K562 (cell line): ENCODE measurements around the gene PSRC1. TPM values are rescaled to one million over a fixed set of nuclear protein-coding genes. Genes with fewer than 3 reads are reported as not detected.

ENCODE experiments used
- ATAC-seq: fragments of 200-7000 bp; cut with Tn5 transposase; 3 replicates; pipeline ENCODE4 v1.9.1; 2020; ENCODE audit warnings: moderate library complexity
- BruUV-seq: library from RNA; stranded (reverse); fragments of 400-500 nt; replicated peaks from 2 replicates; lab custom pipeline; 2021; lab: Mats Ljungman, UMichigan
- CTCF ChIA-PET: fragments of 300-600 bp; formaldehyde crosslinking; extraction: SDS; loops from one replicate; lab custom pipeline; 2021; ENCODE audit warnings: low intra/inter-chr PET ratio; lab: Yijun Ruan, JAX
- POLR2A ChIA-PET: fragments of 300-600, 350-650 bp; sonication (Branson Sonifier 250); formaldehyde crosslinking; extraction: SDS; loops from one replicate; lab custom pipeline; 2021; ENCODE audit warnings: antibody characterized with exemption, inconsistent platforms; lab: Yijun Ruan, JAX
- DNase-seq, 4 experiments: peaks; one replicate each; pipeline versions ENCODE4 v3.0.0 to v3.0.0-alpha.2; 2011 to 2018; ENCODE audit warnings: low spot score in 3 of 4, mixed read lengths in 3 of 4; ENCODE audit errors: extremely low read depth in 1 of 4
- FAIRE-seq: peaks from 2 replicates; lab custom pipeline; 2011; peaks lifted over from hg19 to GRCh38; lab: Jason Lieb, UNC
- H2AFZ ChIP-seq: 2 replicates; pipeline ENCODE4 v1.6.0; 2011; ENCODE audit warnings: low read depth, low read length, control low read depth, inconsistent platforms
- H3K27ac ChIP-seq: fragments of 200-600 bp; 3 replicates; pipeline ENCODE4 v1.8.0; 2011; ENCODE audit warnings: low read depth, mild to moderate bottlenecking, control low read depth, inconsistent platforms, low read length, moderate library complexity, mixed read lengths; ENCODE audit errors: extremely low read depth
- H3K27me3 ChIP-seq, 2 experiments: fragments of 300-600 bp in 1 of 2; 2 replicates in 1 of 2; 3 replicates in 1 of 2; pipeline versions ENCODE4 v1.6.0 to v1.8.0; 2011; ENCODE audit warnings: inconsistent platforms in 2 of 2, low read length in 2 of 2, mild to moderate bottlenecking in 1 of 2, mixed read lengths in 1 of 2, moderate library complexity in 1 of 2; ENCODE audit not compliant: control insufficient read depth in 2 of 2, insufficient read depth in 2 of 2
- H3K36me3 ChIP-seq: fragments of 300-600 bp; 3 replicates; pipeline ENCODE4 v1.8.0; 2011; ENCODE audit warnings: mild to moderate bottlenecking, low read length, inconsistent platforms; ENCODE audit not compliant: control insufficient read depth, insufficient read depth
- H3K4me1 ChIP-seq, 2 experiments: fragments of 200-600 bp in 1 of 2; replicated peaks in 1 of 2; 2 replicates in 1 of 2; 3 replicates in 1 of 2; pipeline versions ENCODE4 v1.5.1 to v1.8.0; 2011; ENCODE audit warnings: inconsistent platforms in 2 of 2, low read length in 2 of 2, mild to moderate bottlenecking in 1 of 2, mixed read lengths in 1 of 2, moderate library complexity in 1 of 2; ENCODE audit not compliant: control insufficient read depth in 2 of 2, insufficient read depth in 2 of 2
- H3K4me2 ChIP-seq: 2 replicates; pipeline ENCODE4 v1.6.1; 2011; ENCODE audit warnings: low read length, control low read depth, inconsistent platforms, mixed read lengths; ENCODE audit not compliant: insufficient read depth
- H3K4me3 ChIP-seq: fragments of 200-600 bp; sonication (generic), shearing (Covaris generic); 2 replicates; pipeline ENCODE4 v1.5.1; 2016; ENCODE audit warnings: control low read depth, inconsistent platforms
- H3K79me2 ChIP-seq: fragments of 200-600 bp; 3 replicates; pipeline ENCODE4 v1.8.0; 2011; ENCODE audit warnings: low read length, inconsistent platforms; ENCODE audit not compliant: control insufficient read depth, insufficient read depth
- H3K9ac ChIP-seq, 2 experiments: 2 replicates each; pipeline versions ENCODE4 v1.6.0 to v1.6.1; 2011; ENCODE audit warnings: low read depth in 2 of 2, low read length in 2 of 2, control low read depth in 1 of 2, inconsistent platforms in 1 of 2, mild to moderate bottlenecking in 1 of 2, mixed read lengths in 1 of 2; ENCODE audit not compliant: insufficient read depth in 1 of 2
- H3K9me1 ChIP-seq: one replicate; pipeline ENCODE4 v1.6.0; 2011; ENCODE audit warnings: inconsistent platforms, mild to moderate bottlenecking, low read length, moderate library complexity; ENCODE audit not compliant: control insufficient read depth, insufficient read depth
- H3K9me3 ChIP-seq: replicated peaks from 2 replicates; pipeline ENCODE4 v1.5.1; 2011; ENCODE audit warnings: low read depth, low read length, inconsistent platforms; ENCODE audit not compliant: control insufficient read depth, insufficient read depth
- H4K20me1 ChIP-seq: replicated peaks from 2 replicates; pipeline ENCODE4 v1.6.1; 2011; ENCODE audit warnings: low read length, inconsistent platforms, mixed read lengths; ENCODE audit not compliant: control insufficient read depth, insufficient read depth
- ARHGAP35 ChIP-seq: fragments of 450-650 bp; IDR thresholded peaks from 2 replicates; pipeline ENCODE4 v1.6.1; 2018; ENCODE audit not compliant: partially characterized antibody
- BACH1 ChIP-seq: fragments of 200-800 bp; sonication (Bioruptor generic); IDR thresholded peaks from 2 replicates; pipeline ENCODE4 v1.6.1; 2016; ENCODE audit warnings: missing genetic modification characterization, missing compliant biosample characterization
- CBX8 ChIP-seq: fragments of 200-600 bp; sonication (generic); IDR thresholded peaks from 2 replicates; pipeline ENCODE4 v1.6.1; 2012; ENCODE audit warnings: borderline replicate concordance, mixed run types, low read depth, mild to moderate bottlenecking, moderate library complexity, mixed read lengths, low read length, control low read depth, inconsistent platforms; ENCODE audit not compliant: poor library complexity, severe bottlenecking; ENCODE audit errors: extremely low read depth
- CCNT2 ChIP-seq: IDR thresholded peaks from 2 replicates; pipeline ENCODE4 v1.6.1; 2011; ENCODE audit warnings: borderline replicate concordance, low read depth, mild to moderate bottlenecking, moderate library complexity, mixed read lengths, low read length; ENCODE audit not compliant: insufficient read length; ENCODE audit errors: extremely low read depth
- ESRRB ChIP-seq: fragments of 250-450 bp; sonication (Bioruptor Pico); IDR thresholded peaks from 2 replicates; pipeline ENCODE4 v1.5.0; 2020; ENCODE audit warnings: mild to moderate bottlenecking, moderate library complexity, borderline replicate concordance
- EWSR1 ChIP-seq: fragments of 450-650 bp; IDR thresholded peaks from 2 replicates; pipeline ENCODE4 v1.6.1; 2018; ENCODE audit warnings: borderline replicate concordance, mild to moderate bottlenecking, low read depth, moderate library complexity; ENCODE audit not compliant: partially characterized antibody
- JUND ChIP-seq, 2 experiments: IDR thresholded peaks; 2 replicates in 1 of 2; 3 replicates in 1 of 2; pipeline ENCODE4 v1.6.1; 2011; ENCODE audit warnings: borderline replicate concordance in 2 of 2, low read depth in 2 of 2, low read length in 2 of 2, improper control_type of control experiment in 1 of 2, missing biosample characterization in 1 of 2, missing genetic modification characterization in 1 of 2, missing genetic modification reagents in 1 of 2
- MEF2D ChIP-seq: conservative IDR thresholded peaks from 2 replicates; pipeline ENCODE4 v1.6.1; 2016; ENCODE audit warnings: low read depth, missing genetic modification characterization, missing compliant biosample characterization
- PKNOX1 ChIP-seq: fragments of 450-650 bp; IDR thresholded peaks from 2 replicates; pipeline ENCODE4 v1.6.1; 2016
- ZBTB26 ChIP-seq: fragments of 450-650 bp; formaldehyde crosslinking; IDR thresholded peaks from 2 replicates; pipeline ENCODE4 v1.4.0; 2022; ENCODE audit warnings: missing genetic modification characterization
- ZNF395 ChIP-seq: fragments of 200-800 bp; sonication (Bioruptor generic); IDR thresholded peaks from 2 replicates; pipeline ENCODE4 v1.6.1; 2017; ENCODE audit warnings: missing genetic modification characterization, missing compliant biosample characterization
- WGBS: fragments of 100-300 bp; shearing (Covaris generic); methylation state at CpG from one replicate; pipeline ENCODE4 v1.1.6; 2016; ENCODE audit warnings: low coverage, mixed read lengths; ENCODE audit not compliant: insufficient coverage; ENCODE audit errors: missing lambda C conversion rate; 5-methylcytosine and 5-hydroxymethylcytosine counted together
- in situ Hi-C: fragments of 300-500 bp; cut with MboI; formaldehyde crosslinking; loops from 4 replicates; pipeline ENCODE4 v1.15.0; 2018; ENCODE audit warnings: inconsistent platforms, mixed read lengths
- intact Hi-C: fragments of 100-400 bp; cut with micrococcal nuclease; formaldehyde crosslinking; loops from 2 replicates; pipeline ENCODE4 v1.14.2; 2022
- polyA plus RNA-seq, 8 experiments: library from polyadenylated mRNA; depleted of rRNA in 4 of 8; stranded (reverse) in 5 of 8; unstranded in 3 of 8; fragments of >200 nt; fragmentation: Nextera tagmentation in 2 of 8; fragmentation: Illumina TruSeq in 1 of 8; extraction: Ambion mirVana in 2 of 8; extraction: Trizol in 1 of 8; gene quantifications; 2 replicates each; pipeline versions ENCODE4 v1.2.1 to v1.2.3, GENCODE V29; 2011 to 2014; ENCODE audit warnings: inconsistent platforms in 1 of 8, missing spikeins in 1 of 8
- total RNA-seq, 7 experiments: library from RNA; depleted of rRNA in 6 of 7; stranded (reverse); fragments of >200 nt in 6 of 7; fragmentation: Illumina TruSeq in 2 of 7; extraction: Trizol in 2 of 7; gene quantifications; 2 replicates each; pipeline versions ENCODE4 v1.2.1 to v1.2.3, GENCODE V29; 2011 to 2021; ENCODE audit warnings: low replicate concordance in 1 of 7
- TF ChIP-seq, protein P1 (sequence below), 2 experiments: fragments of 450-650 bp in 1 of 2; sonication (generic) in 1 of 2; formaldehyde crosslinking in 1 of 2; IDR thresholded peaks in 1 of 2; conservative IDR thresholded peaks in 1 of 2; 2 replicates each; pipeline versions ENCODE4 v1.6.1 to v1.8.1; 2016 to 2023; ENCODE audit warnings: mild to moderate bottlenecking in 2 of 2, moderate library complexity in 2 of 2, inconsistent platforms in 1 of 2, missing genetic modification reagents in 1 of 2

The PSRC1 gene
- total and polyA plus RNA-seq, 9 of the 15 experiments (the other 6 are each of a cell fraction or from before 2014, with no cell fraction given) = 6.5 to 65.2 (median 39.3) TPM

DNA sequence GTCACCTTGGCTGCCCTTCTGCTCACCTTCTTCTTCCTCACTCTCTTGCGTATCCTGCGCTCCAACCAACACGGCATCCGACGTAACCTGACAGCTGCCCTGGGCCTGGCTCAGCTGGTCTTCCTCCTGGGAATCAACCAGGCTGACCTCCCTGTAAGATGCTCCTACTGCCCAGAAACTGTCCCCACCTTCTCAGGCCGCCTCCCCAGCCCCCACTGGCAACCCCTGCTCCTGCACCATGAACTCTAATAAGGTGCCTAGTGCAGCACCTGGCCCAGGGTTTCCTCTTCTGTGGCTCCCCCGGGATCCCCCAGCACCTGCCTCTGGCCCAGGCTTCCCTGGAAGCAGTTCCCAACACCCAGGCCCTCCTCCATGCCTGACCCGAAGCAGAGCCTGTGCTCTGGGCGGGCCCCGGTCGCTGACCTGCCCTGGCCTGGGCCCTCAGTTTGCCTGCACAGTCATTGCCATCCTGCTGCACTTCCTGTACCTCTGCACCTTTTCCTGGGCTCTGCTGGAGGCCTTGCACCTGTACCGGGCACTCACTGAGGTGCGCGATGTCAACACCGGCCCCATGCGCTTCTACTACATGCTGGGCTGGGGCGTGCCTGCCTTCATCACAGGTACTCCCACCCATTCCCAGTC lies 12.8 kb downstream of the PSRC1 start:
- intact Hi-C loops (loop anchor here (10.0 kb wide), 1 partner anchor 155 kb away; the partner anchor contains the start of gene ELAPOR1), in situ Hi-C loops (no loop called here)
- Histone ChIP-seq H3K4me1 (peaks cover 13 to 52% of the 10 kb centered on the region in 2 experiments), H3K9me3 (no peaks in the 10 kb centered on the region), H3K4me2 (no peak overlapping the region), H3K4me3 (no peak overlapping the region), H3K9ac (no peak overlapping the region; a peak in 1 of 4 replicates), H4K20me1 (no peaks in the 10 kb centered on the region), H3K36me3 (peaks cover 47% of the 10 kb centered on the region; the same call in 2 of the 3 replicates), H2AFZ (no peak overlapping the region), H3K27ac (no peak overlapping the region), H3K27me3 (no peaks in the 10 kb centered on the region), H3K79me2 (no peaks in the 10 kb centered on the region), H3K9me1 (no peaks in the 10 kb centered on the region)
- 84% methylated on average over 17 of the region's 17 CpGs for WGBS
- ChIA-PET POLR2A (interaction anchor here (0.7 kb wide), 1 partner anchor 79 kb away, joined by 3 read pairs; no protein-coding TSS in a partner anchor), CTCF (no interaction called here)
- FAIRE-seq (no peak), ATAC-seq (no peak), DNase-seq (no peak)
- BruUV-seq = no TSS peak
- no peak for TF ChIP-seq CBX8
- TF ChIP-seq, protein P1, sequence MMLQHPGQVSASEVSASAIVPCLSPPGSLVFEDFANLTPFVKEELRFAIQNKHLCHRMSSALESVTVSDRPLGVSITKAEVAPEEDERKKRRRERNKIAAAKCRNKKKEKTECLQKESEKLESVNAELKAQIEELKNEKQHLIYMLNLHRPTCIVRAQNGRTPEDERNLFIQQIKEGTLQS (IDR thresholded peaks at IDR 0.05) = no peak
- TF ChIP-seq, protein P1 (CRISPR knock-in tag; conservative IDR thresholded peaks at IDR 0.05) = no peak
- TF ChIP-seq ARHGAP35 = no peak
- TF ChIP-seq ESRRB (CRISPR knock-in tag) = no peak
- no peak for TF ChIP-seq JUND (IDR thresholded peaks at IDR 0.05; ENCODE audit: borderline replicate concordance, low read depth, low read length)
- no peak for TF ChIP-seq JUND (tag; IDR thresholded peaks at IDR 0.05; ENCODE audit: borderline replicate concordance, low read depth, low read length)
- TF ChIP-seq PKNOX1 = no peak
- TF ChIP-seq EWSR1 = no peak
- no peak for TF ChIP-seq ZNF395
- TF ChIP-seq MEF2D (tag) = no peak
- TF ChIP-seq ZBTB26 = no peak
- TF ChIP-seq CCNT2 = no peak
- no peak for TF ChIP-seq BACH1 (tag)
